Stimulated activated CD8-positive, alpha-beta memory T cell treated with anti-CD3 and anti-CD28 coated beads, Interleukin-15, amount 100 ng/mL, for 1 hour (primary cell): Measurements from ENCODE around the gene GPC2.
"Not testable (repeated sequence)": the region's sequence is repeated elsewhere in the genome, so short reads cannot be mapped to it uniquely, and the experiment has no call there.

Experiments used
- DNase-seq: peaks from one replicate; pipeline ENCODE4 v3.0.0-alpha.2; 2020; ENCODE audit warnings: low read depth

Gene GPC2

GRCh38 chr7:100200693-100201092 is 23.5 kb upstream of the GPC2 start:
- no peak for DNase-seq

- no peak for DNase-seq
Observed at GRCh38 chr7:100198266-100198665, 21.1 kb upstream of the GPC2 start.

GRCh38 chr7:100195901-100196322 is 18.7 kb upstream of the GPC2 start:
- not testable (repeated sequence) for DNase-seq

- DNase-seq = no peak
Observed at GRCh38 chr7:100195222-100195621, 18.0 kb upstream of the GPC2 start.

DNA sequence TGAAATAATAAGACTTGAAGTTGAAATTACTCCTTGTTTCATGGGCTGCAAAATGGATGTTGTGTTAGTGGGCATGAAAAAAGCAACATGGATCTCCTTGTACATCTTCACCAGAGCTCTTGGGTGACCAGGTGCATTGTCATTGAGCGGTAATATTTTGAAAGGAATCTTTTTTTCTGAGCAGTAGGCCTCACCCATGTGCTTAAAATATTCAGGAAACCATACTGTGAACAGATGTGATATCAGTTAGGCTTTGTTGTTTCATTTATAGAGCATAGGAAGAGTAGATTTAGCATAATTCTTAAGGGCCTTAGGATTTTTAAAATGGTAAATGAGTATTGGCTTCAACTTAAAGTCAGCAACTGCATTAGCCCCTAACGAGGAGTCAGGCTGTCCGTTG is 15.8 kb upstream of the GPC2 start:
- no peak for DNase-seq

DNA sequence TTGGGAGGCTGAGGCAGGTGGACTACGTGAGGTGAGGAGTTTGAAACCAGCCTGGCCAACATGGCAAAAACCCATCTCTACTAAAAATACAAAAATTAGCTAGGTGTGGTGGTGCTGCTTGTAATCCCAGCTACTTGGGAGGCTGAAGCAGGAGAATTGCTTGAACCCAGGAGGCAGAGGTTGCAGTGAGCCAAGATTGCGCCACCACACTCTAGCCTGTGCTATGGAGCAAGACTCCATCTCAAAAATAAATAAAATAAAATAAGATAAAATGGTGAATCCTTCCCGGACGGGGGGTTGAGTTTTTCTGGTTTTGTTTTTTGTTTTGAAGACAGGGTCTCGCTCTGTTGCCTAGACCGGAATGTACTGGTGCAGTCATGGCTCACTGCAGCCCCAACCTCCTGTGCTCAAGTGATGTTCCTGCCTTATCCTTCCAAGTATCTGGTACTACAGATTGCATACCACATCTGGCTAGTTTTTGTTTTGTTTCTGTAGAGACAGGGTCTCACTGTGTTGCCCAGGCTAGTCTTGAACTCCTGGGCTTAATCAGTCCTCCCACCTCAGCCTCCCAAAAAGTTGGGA is 15.2 kb upstream of the GPC2 start:
- DNase-seq = not testable (repeated sequence)

- no peak for DNase-seq
Observed at GRCh38 chr7:100191775-100192174, 14.6 kb upstream of the GPC2 start.

DNA sequence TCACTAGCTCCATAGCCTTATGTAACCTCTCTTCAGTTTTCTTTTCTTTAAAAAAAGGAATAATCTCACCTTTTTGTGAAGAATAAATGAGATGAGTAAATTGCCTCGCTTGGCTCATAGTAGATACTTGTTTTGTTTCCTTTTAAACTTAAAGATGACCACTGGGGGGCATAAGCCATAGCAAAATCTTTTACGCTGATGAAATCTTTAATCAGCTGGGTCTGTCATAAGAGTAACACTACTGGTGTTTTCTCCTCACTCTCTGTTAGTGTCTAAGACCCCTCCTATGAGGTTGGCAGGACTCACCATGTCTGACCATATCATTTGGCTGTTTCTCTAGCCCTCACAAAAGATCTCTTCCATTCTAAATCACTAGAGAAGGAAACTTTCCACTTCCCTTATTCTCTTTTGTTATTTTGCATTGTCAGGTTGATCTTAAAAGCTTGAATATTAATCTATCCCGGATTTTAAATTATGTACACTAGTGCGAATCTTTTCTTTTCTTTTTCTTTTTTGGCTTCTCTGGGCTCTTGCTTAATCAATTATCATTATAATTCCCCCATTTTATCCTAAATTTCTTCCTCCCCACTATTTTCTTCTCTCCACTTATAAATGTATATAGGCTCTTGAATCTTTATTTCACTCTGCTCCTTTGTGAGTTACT is 13.0 kb upstream of the GPC2 start:
- no peak for DNase-seq

DNA sequence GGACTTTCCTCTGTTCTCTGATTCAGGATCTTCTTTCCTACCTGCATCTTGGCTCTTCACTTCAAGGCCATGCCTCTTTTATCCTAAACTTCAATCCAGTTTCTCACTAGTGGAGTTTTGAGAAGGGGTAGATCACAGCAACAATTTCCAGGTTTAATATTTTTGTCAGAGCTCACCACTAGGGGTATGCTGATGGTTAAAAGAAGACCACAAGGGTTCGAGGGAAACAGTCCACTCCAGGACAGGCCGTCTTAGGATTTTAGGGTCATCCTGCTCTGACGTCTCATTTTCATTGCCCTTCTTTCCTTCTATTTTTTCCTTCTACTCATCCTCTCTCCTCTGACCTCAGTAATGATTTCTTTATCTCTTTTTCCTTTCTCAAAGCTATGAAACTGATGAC is 11.9 kb upstream of the GPC2 start:
- no peak for DNase-seq

GRCh38 chr7:100185726-100186125 is 8.5 kb upstream of the GPC2 start:
- no peak for DNase-seq

GRCh38 chr7:100183090-100183489 is 5.9 kb upstream of the GPC2 start:
- not testable (repeated sequence) for DNase-seq

DNA sequence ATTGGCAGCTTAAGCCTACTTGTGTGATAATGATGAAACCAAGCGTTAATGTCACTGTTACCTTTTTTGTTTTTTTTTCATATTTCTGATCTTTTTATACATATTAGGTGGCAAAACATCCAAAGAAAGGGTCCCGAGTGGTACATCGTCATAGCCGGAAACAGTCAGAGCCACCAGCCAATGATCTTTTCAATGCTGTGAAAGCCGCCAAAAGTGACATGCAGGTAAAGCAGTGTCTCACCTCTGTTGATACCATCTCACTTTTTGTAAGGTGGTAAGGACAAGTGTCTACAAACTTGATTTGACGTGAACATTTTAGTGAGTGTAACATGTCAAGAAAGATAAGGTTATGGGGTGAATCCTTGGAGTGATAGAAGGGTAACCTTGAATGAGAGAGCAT is 5.4 kb upstream of the GPC2 start:
- DNase-seq = not testable (repeated sequence)

GRCh38 chr7:100180084-100180483 is 2.9 kb upstream of the GPC2 start:
- DNase-seq = not testable (repeated sequence)

DNA sequence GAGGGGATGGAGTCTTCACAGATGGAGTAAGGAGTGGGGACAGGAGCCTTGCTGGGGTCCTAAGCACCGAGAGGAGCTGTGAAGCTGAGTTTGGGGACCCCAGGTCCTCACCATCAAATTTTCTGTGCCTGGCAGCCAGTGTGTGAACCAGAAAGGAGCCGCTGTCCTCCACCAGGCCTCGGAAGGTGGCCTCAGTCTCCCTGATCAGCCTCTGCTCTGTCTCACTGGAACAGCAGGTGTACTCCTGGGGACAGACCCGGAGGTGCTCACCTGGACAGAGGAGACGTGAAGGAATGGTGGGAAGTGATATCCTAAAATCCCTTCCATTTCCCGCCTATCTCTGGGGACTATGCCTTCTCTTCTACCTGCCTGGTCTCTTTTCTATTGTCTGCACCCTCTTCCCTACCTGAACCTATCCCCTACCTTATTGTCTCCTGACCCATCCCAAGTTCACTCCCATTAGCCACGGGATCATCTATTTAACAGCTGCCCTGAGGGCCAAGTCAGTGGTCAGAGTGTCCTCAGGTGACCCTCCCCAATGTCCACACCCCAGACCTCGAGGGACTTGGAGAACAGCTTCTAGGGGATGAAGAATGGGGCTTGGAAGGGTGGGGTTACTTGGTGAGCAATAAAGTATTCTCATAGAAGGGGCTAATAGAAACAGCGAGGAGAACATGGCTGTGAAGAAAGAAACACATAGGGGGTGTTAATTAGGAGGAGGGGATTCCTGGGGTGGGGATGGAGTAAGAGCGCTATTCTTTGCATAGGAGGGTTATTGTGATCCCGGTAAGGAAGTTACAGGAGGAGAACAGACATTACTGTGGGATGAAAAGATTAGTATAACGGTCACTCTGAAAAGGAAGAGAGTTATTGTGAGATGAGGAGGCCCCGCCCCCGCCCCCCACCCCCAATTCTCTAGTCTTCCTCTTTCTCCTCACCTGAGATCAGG is 811 bp downstream of the GPC2 start:
- DNase-seq = no peak

DNA sequence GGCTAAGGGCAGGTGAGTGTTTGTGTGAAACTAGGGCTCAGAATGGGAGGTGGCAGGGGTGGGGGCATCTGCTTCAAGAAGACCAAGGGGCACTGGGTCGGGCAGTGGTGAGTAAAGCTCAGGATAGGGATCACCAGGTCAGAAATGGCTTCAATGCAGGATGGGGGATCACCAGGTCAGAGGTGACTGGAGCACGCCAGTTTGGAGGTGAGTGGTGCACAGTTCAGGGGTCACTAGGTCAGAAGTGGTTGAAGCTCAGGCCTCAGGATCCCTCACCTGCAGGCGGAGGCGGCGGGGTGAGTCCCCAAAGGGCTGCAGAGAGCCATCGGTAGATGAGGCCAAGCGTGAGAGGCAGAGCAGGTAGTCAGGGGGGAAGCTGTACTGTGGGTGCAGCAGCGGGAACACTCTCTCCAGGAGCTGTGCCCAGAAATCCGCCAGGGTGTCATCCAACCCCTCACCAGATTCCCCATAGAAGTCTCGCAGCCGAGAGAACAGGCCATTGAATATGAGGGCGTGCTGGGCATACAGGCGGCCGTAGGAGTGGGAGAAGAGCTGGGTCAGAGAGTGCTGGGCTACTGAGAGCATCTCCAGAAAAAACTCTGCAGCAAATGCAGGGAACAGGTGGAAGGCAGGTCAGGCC is 1.8 kb downstream of the GPC2 start:
- no peak for DNase-seq

DNA sequence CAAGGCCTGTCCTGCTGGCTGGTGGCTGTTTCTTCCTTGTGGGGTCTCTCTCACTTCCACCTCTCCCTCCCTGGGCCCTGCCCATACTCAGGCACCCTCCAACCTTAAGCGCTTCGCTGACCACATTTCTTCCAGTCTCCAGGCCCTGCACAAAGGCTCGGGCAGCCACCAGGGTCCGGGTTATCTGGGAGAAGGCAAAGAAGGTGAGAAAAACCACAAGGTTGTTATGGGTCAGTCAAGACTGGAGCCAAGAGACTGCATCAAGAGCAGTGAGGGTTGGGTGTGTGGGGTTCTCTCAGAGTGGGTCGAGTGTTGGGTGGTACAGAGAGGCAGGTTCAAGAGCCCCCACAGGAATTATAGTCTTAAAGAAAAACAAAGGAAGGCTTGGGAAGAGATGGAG is 2.6 kb downstream of the GPC2 start:
- DNase-seq = no peak

DNA sequence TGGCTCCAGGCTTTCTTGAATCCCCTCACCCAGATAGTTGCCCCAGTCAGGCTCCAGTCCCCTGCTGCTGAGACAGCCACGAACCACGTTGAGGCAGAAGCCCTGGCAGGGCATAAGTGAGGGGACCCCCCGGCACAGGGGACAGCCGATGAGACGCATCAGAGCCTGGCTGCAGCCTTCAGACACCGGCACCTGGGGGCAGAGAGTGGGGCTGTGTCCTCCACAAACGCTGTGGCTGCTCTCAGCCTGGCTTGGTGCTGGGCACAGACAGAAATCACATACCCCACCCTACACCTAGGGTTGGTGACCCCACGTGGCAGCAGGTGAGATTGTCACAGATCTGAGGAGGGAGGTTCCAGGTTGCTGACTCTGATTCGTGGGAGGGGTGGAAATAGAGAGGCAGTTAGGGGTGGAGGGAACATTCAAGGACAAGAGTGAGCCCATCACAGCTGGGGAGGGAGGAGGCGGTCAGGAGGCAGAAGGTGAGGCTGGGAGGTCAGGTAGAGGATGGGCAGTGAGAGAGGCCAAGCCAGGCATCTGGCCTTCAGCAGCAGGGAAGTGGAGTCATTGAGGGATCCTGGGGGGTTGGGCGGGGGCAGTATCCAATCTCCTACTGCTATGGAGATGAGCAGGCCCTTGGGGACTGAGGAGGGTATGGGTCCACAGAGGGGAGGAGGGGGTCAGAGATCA is 3.2 kb downstream of the GPC2 start:
- no peak for DNase-seq

DNA sequence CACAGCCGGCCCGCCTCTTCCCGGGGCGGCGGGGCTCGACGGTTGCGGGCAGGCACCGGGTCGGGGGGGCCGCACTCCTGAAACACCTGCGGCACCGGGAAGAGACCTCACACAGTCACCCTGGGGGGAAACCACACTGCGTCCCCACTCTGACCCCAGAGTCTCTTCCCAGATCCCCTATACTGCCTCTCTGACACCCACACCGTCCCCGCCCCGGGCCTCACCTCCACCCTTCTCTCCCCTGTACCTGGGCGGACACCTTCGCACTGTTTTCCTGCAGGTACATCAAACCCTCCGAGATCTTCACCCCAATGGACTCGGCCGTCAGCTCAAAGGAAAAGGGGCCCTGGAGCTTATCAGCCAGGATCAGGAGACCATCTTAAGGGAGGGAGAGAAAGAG is 5.3 kb downstream of the GPC2 start:
- no peak for DNase-seq

DNA sequence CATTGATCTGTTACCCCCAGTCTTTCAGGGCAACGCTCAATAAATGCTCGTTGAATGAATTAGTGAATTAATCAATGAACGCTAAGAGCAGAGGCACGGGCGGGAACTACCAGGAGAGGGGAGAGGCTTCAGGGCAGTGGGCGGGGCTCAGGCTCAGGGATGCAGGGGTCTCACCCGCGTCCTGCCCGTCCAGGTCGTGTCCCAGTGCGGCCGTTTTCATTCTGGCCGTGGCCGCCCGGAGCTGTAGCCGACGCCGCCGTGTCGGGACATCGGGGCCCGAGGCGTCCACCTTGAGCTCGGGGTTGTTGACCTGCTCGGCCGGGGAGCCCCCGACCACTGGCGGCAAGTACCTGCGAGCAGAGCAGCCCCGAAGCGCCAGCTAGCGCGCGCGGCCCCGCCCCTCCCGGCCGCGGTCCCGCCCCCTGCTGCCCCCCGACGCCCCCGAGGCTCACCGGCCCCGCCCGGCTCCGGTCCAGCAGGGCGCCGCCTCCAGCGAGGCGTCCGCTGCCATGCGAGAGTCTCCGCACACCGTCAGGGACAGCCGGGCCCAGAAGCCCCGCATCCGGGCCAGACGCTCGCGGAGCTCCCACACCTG is 6.0 kb downstream of the GPC2 start:
- no peak for DNase-seq

GRCh38 chr7:100170101-100170897 is 6.9 kb downstream of the GPC2 start:
- DNase-seq = no peak
